ENCODE measurements around the gene PCDHA11.
"Not testable (repeated sequence)": the region's sequence is repeated elsewhere in the genome, so short reads cannot be mapped to it uniquely, and the experiment has no call there.

The PCDHA11 gene

GRCh38 chr5:140868721-140869554 lies at the start of gene PCDHA11:
TSS of gene PCDHA11 (plus strand) at chr5:140868957. CDS start at chr5:140869104, 147 bp downstream.
- no peak for DNase-seq

GRCh38 chr5:140821375-140822280 lies 47.1 kb upstream of the PCDHA11 start, which contains the start of gene PCDHA5:
TSS of gene PCDHA5 (plus strand) at chr5:140821613.
- DNase-seq, result no peak

GRCh38 chr5:140822281-140822629 lies 46.5 kb upstream of the PCDHA11 start:
- no peak for DNase-seq

GRCh38 chr5:140822969-140823368 lies 45.8 kb upstream of the PCDHA11 start:
- not testable (repeated sequence) for DNase-seq

- no peak for DNase-seq
Measured at GRCh38 chr5:140823475-140823874, 45.3 kb upstream of the PCDHA11 start.

GRCh38 chr5:140827704-140828361 lies 40.9 kb upstream of the PCDHA11 start, which contains the start of gene PCDHA6:
TSS of gene PCDHA6 (plus strand) at chr5:140827960. CDS start at chr5:140828092, 132 bp downstream.
- no peak for DNase-seq

- DNase-seq, result no peak
Measured at GRCh38 chr5:140828362-140828737, 40.4 kb upstream of the PCDHA11 start.

- DNase-seq, result not testable (repeated sequence)
Measured at GRCh38 chr5:140829511-140830501, 39.0 kb upstream of the PCDHA11 start.

- no peak for DNase-seq
Measured at GRCh38 chr5:140833993-140834392, 34.8 kb upstream of the PCDHA11 start, which contains the start of gene PCDHA7. TSS of gene PCDHA7 (plus strand) at chr5:140834269. CDS start at chr5:140834384, 115 bp downstream.

- not testable (repeated sequence) for DNase-seq
Measured at GRCh38 chr5:140834439-140835008, 34.2 kb upstream of the PCDHA11 start.

GRCh38 chr5:140835622-140836510 lies 32.9 kb upstream of the PCDHA11 start:
- no peak for DNase-seq

GRCh38 chr5:140840978-140841962 lies 27.5 kb upstream of the PCDHA11 start, which contains the start of gene PCDHA8:
TSS of gene PCDHA8 (plus strand) at chr5:140841187. CDS start at chr5:140841322, 135 bp downstream.
- no peak for DNase-seq

GRCh38 chr5:140842798-140843733 lies 25.7 kb upstream of the PCDHA11 start:
- no peak for DNase-seq

- DNase-seq, result not testable (repeated sequence)
Measured at GRCh38 chr5:140848139-140849102, 20.3 kb upstream of the PCDHA11 start, which contains the start of gene PCDHA9. TSS of gene PCDHA9 (plus strand) at chr5:140848382. CDS start at chr5:140848496, 114 bp downstream.

- DNase-seq, result not testable (repeated sequence)
Measured at GRCh38 chr5:140849831-140850634, 18.7 kb upstream of the PCDHA11 start.
